ENCODE results near the gene PDE7B. TPM values are rescaled to one million over a fixed set of nuclear protein-coding genes. Genes with fewer than 3 reads are reported as not detected.

Gene PDE7B
- total RNA-seq, 1 donor: 25.3 TPM

- Histone ChIP-seq H3K27me3 (ENCODE audit: insufficient read depth, low read length) (no peaks in the 10 kb centered on the region), H3K79me2 (ENCODE audit: insufficient read depth, low read length) (peaks cover 30% of the 10 kb centered on the region), H3K4me2 (ENCODE audit: insufficient read depth, low read length) (no peak overlapping the region), H3K27ac (ENCODE audit: low read depth, low read length) (peak overlapping the region; percentile 27), H3K4me3 (ENCODE audit: insufficient read depth, low read length) (no peak overlapping the region), H4K20me1 (ENCODE audit: insufficient read depth, low read length) (no peaks in the 10 kb centered on the region), H3K36me3 (ENCODE audit: insufficient read depth, low read length) (peaks cover 44% of the 10 kb centered on the region), H3K9me3 (ENCODE audit: low read depth, low read length) (no peaks in the 10 kb centered on the region), H3K4me1 (ENCODE audit: insufficient read depth, low read length) (peaks cover 23% of the 10 kb centered on the region), H2AFZ (ENCODE audit: low read length) (no peak overlapping the region)
- TF ChIP-seq CTCF (IDR thresholded peaks at IDR 0.05; ENCODE audit: extremely low read depth, low read depth, low read length): no peak
- DNase-seq (ENCODE audit: insufficient read length, low spot score, missing footprints): no peak
Measured at GRCh38 chr6:136148523-136148922, 297.0 kb downstream of the PDE7B start.

GRCh38 chr6:136149311-136149710, 297.8 kb downstream of the PDE7B start:
- H3K36me3 ChIP-seq (ENCODE audit: insufficient read depth, low read length): peaks cover 51% of the 10 kb centered on the region
- H3K9me3 ChIP-seq (ENCODE audit: low read depth, low read length): no peaks in the 10 kb centered on the region
- peaks cover 23% of the 10 kb centered on the region for H3K4me1 ChIP-seq (ENCODE audit: insufficient read depth, low read length)
- H3K4me2 ChIP-seq (ENCODE audit: insufficient read depth, low read length): no peak overlapping the region
- H4K20me1 ChIP-seq (ENCODE audit: insufficient read depth, low read length): no peaks in the 10 kb centered on the region
- no peaks in the 10 kb centered on the region for H3K27me3 ChIP-seq (ENCODE audit: insufficient read depth, low read length)
- no peak overlapping the region for H2AFZ ChIP-seq (ENCODE audit: low read length)
- no peak for TF ChIP-seq CTCF (IDR thresholded peaks at IDR 0.05; ENCODE audit: extremely low read depth, low read depth, low read length)
- H3K79me2 ChIP-seq (ENCODE audit: insufficient read depth, low read length): peaks cover 24% of the 10 kb centered on the region
- H3K27ac ChIP-seq (ENCODE audit: low read depth, low read length): peak overlapping the region; percentile 27
- no peak overlapping the region for H3K4me3 ChIP-seq (ENCODE audit: insufficient read depth, low read length)
- DNase-seq (ENCODE audit: insufficient read length, low spot score, missing footprints): no peak

- Histone ChIP-seq H3K36me3 (ENCODE audit: insufficient read depth, low read length) (peaks cover 66% of the 10 kb centered on the region), H4K20me1 (ENCODE audit: insufficient read depth, low read length) (no peaks in the 10 kb centered on the region), H3K27me3 (ENCODE audit: insufficient read depth, low read length) (no peaks in the 10 kb centered on the region), H3K9me3 (ENCODE audit: low read depth, low read length) (no peaks in the 10 kb centered on the region), H3K27ac (ENCODE audit: low read depth, low read length) (no peak overlapping the region), H3K4me2 (ENCODE audit: insufficient read depth, low read length) (no peak overlapping the region), H2AFZ (ENCODE audit: low read length) (no peak overlapping the region), H3K4me1 (ENCODE audit: insufficient read depth, low read length) (peaks cover 17% of the 10 kb centered on the region), H3K79me2 (ENCODE audit: insufficient read depth, low read length) (peaks cover 7% of the 10 kb centered on the region), H3K4me3 (ENCODE audit: insufficient read depth, low read length) (no peak overlapping the region)
- no peak for DNase-seq (ENCODE audit: insufficient read length, low spot score, missing footprints)
- TF ChIP-seq CTCF (IDR thresholded peaks at IDR 0.05; ENCODE audit: extremely low read depth, low read depth, low read length): no peak
Measured at GRCh38 chr6:136150961-136151360, 299.5 kb downstream of the PDE7B start.

GRCh38 chr6:136153707-136154375, 302.3 kb downstream of the PDE7B start:
- Histone ChIP-seq H3K9me3 (ENCODE audit: low read depth, low read length) (no peaks in the 10 kb centered on the region), H2AFZ (ENCODE audit: low read length) (no peak overlapping the region), H3K36me3 (ENCODE audit: insufficient read depth, low read length) (peaks cover 77% of the 10 kb centered on the region), H3K4me2 (ENCODE audit: insufficient read depth, low read length) (no peak overlapping the region), H3K4me1 (ENCODE audit: insufficient read depth, low read length) (peaks cover 9% of the 10 kb centered on the region), H3K27me3 (ENCODE audit: insufficient read depth, low read length) (no peaks in the 10 kb centered on the region), H3K27ac (ENCODE audit: low read depth, low read length) (no peak overlapping the region), H4K20me1 (ENCODE audit: insufficient read depth, low read length) (no peaks in the 10 kb centered on the region), H3K4me3 (ENCODE audit: insufficient read depth, low read length) (no peak overlapping the region), H3K79me2 (ENCODE audit: insufficient read depth, low read length) (no peaks in the 10 kb centered on the region)
- TF ChIP-seq CTCF (IDR thresholded peaks at IDR 0.05; ENCODE audit: extremely low read depth, low read depth, low read length): no peak
- DNase-seq (ENCODE audit: insufficient read length, low spot score, missing footprints): no peak

Data from osteoblast (primary cell).